H1 (cell line): ENCODE results near the gene IL21R. TPM values are rescaled to one million over a fixed set of nuclear protein-coding genes. Genes with fewer than 3 reads are reported as not detected.

ENCODE experiments used
- ATF2 ChIP-seq: IDR thresholded peaks from 2 replicates; pipeline ENCODE4 v1.6.1; 2012; ENCODE audit warnings: low read length, inconsistent platforms
- polyA plus RNA-seq, 7 experiments: library from polyadenylated mRNA; depleted of rRNA in 3 of 7; stranded (reverse) in 5 of 7; unstranded in 2 of 7; fragments of >200 nt in 5 of 7; fragments of 200-250 nt in 2 of 7; gene quantifications; 1 replicate in 5 of 7; 2 replicates in 1 of 7; 4 replicates in 1 of 7; pipeline versions ENCODE4 v1.2.1 to v1.2.3, GENCODE V29; 2011 to 2013; ENCODE audit warnings: missing spikeins in 2 of 7, mixed read lengths in 2 of 7
- total RNA-seq: library from RNA; stranded (reverse); fragmentation: NEBNext Ultra II Directional; extraction: Animal tissue kit (Norgen Biotek cat#: 25700); gene quantifications from 2 replicates; pipeline ENCODE4 v1.2.1, GENCODE V29; 2021

IL21R gene
- total and polyA plus RNA-seq, 2 of the 8 experiments (the other 6 are each of a cell fraction or from before 2014, with no cell fraction given), result 0.34 to 0.70 TPM

- TF ChIP-seq ATF2, result no peak
- TF ChIP-seq, all 59 proteins: peak for 0
These were observed 33.6 kb upstream of the IL21R start (continued) for GRCh38 chr16:27368358-27368722.
